HG03095 (cell line): ENCODE measurements around the gene LCTL.

ENCODE experiments used
- ATAC-seq: cut with Tn5 transposase; IDR thresholded peaks from one replicate; pipeline ENCODE4 v1.9.1; 2021; ENCODE audit warnings: moderate library complexity; ENCODE audit not compliant: unreplicated experiment

Gene LCTL, protein sequence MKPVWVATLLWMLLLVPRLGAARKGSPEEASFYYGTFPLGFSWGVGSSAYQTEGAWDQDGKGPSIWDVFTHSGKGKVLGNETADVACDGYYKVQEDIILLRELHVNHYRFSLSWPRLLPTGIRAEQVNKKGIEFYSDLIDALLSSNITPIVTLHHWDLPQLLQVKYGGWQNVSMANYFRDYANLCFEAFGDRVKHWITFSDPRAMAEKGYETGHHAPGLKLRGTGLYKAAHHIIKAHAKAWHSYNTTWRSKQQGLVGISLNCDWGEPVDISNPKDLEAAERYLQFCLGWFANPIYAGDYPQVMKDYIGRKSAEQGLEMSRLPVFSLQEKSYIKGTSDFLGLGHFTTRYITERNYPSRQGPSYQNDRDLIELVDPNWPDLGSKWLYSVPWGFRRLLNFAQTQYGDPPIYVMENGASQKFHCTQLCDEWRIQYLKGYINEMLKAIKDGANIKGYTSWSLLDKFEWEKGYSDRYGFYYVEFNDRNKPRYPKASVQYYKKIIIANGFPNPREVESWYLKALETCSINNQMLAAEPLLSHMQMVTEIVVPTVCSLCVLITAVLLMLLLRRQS

GRCh38 chr15:66565741-66566144 lies at the start of gene LCTL:
LCTL (minus strand) TSS chr15:66565998; CDS start chr15:66565365, 633 bp downstream.
- no peak for ATAC-seq

DNA sequence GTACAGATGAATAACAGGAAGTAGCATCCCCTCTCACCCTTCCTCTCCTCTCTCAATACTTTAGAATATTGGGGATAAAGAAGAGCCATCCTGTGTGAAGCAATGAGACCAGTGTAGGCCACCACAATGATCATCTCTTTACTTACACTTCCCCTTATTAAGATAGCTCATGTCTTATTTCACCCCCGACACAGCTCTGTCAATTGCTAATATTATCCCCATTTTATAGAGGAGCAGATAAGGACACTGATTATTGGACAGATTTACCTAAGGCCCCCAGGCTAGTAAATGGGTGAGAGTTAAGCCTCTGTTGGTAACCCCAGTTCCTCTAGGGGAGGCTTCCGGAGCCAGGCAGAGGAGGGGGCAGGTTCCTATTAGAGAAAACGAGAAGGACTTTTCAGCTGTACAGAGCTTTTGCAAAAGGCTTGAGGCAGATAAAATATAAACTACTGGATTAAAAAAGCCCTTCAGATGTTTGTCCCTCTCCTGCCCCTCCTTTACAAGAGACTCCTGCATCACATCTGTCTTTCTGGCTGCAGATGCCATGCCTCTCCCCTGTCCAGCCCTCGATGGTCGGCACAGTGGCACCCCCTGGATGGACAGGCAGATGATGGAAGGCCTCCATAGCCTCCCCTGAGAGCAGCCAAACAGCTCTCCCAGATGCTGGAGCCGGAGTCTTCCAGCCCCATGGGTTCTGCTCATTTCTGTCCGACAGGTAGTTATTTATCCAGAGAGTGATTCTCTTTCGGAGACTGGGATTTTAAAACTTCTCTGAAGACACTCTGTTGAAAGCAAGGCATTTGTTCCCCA lies 49.4 kb upstream of the LCTL start:
- no peak for ATAC-seq

DNA sequence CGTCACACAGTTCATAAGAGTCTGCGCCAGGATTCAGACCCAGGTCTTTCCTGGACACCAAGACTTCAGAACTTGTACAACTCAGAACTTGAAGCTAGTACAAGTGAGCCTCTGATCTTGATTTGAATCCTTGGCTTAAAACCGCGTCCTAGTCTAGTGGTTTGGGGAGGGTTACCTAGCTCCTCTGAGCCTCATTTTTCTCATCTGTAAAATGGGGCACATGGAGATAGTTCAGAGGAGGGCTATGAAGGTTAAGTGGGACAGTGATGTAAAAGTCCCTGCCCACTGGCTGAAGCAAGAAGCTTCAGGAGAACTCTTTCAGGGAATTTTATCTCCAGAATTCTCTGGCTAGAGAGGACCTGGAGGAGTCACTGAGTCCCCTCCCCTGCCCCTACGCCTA lies 48.7 kb upstream of the LCTL start:
- ATAC-seq, result no peak

GRCh38 chr15:66613743-66614142 lies 47.9 kb upstream of the LCTL start:
- no peak for ATAC-seq

DNA sequence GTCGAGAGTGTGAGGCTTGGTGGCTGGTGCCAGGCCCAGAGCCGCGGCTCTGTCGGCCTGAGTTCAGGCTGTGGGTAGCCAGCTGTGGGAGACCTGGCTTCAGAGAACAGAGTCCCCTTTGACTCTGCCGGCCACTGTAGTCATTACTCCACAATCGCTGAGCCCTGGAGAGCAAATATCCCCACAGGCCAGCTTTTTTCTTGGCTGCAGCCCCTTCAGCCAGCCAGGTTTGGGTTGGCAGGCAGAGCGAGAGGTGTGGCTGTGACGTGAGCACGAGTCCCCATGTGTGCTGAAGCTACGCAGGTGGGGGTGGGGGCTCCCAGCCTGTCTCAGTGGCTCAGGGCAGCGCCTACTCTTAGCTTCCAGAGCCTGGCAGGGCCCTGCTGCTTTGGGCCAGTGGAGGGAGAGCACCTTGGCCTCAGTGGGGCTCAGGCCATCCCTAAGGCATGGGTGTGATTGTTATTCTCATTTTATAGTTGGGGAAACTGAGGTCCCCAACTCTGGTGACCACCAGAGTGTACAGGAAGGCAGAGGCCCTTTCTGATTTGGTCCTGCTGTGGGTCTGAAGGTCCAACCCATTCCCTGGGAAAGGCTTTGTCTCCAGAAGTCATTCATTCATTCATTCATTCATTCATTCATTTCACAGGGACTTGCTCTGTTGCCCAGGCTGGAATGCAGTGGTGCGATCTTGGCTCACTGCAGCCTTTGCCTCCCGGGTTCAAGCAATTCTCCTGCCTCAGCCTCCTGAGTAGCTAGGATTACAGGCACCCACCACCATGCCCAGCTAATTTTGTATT lies 45.7 kb upstream of the LCTL start:
- ATAC-seq, result no peak

- ATAC-seq, result no peak
These were observed 44.1 kb upstream of the LCTL start for GRCh38 chr15:66609876-66610275.

- no peak for ATAC-seq
These were observed 43.1 kb upstream of the LCTL start for GRCh38 chr15:66608881-66609280.

DNA sequence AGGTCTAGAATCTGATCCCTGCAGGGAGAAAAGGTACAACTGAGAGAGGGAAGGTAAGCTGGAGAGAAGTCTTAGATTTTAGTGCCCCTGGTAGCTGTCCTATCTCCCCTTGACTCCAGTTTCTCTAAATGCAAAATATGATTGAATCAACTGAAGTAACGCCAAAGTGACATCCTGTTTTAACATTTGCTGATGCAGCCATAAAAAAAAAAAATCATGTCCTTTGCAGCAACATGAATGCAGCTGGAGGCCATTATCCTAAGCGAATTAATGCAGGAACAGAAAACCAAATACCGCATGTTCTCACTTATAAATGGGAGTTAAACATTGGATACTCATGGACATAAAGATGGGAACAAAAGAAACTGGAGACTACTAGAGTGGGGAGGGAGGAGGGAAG lies 42.4 kb upstream of the LCTL start:
- no peak for ATAC-seq

DNA sequence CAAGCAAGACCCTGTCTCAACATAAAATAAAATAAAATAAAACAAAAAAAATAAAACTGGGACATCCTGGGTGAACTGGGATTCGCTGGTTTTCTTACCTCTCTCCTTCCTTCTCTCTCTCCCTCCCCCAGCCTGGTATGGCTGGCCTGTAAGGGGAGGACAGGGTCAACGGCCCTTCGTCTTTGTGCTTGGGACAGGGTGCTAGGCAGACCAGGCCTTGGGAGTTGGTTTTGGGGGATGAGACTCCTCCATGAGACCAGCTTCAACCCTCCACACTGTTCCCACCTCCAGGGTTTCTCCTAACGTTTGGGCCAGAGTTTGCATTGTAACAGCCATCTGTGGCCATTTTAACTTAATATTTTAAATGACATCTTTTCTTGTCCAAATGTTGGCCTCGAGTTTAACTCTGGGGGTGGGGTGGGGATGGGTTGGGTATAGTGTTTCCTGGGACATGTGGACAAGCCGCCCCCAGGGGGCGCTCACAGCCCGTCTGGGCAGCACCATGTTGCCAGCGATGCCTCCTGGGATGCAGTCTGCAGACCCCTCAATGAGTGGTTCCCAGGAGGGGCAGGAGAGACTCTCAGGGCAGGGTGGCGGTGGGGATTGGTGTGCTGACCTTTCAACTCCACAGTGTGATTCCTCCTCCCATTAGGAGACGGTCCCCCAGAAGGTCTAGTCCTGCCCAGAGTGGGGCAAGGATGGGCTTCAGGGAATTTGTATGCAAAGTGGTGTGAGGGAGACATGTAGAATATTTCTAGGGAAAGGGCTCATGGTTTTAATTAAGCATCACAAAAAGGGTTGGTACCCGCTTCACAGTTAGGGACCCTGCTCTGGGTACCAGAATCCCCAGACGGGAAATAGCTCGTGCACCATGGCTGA lies 37.7 kb upstream of the LCTL start:
- no peak for ATAC-seq

- no peak for ATAC-seq
These were observed 35.7 kb upstream of the LCTL start for GRCh38 chr15:66601521-66601920.

DNA sequence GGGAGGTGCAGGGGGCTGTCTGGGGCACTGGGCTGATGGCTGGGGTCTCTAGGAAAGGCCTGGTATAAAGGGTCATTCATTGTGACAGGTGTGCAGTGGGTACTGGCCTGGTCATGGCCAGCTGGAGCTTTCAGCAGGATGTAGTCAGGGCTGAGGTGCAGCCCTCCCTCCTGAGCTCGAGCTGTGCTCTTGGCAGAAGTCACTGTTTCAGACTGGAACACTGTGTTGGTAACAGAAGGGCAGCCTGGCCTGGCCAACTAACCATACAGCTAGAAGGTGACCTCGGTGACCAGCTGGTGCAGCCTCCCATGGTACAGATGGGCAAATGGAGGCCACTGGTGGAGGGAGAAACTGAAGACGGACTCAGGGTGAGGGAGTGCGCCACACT lies 34.4 kb upstream of the LCTL start:
- no peak for ATAC-seq

DNA sequence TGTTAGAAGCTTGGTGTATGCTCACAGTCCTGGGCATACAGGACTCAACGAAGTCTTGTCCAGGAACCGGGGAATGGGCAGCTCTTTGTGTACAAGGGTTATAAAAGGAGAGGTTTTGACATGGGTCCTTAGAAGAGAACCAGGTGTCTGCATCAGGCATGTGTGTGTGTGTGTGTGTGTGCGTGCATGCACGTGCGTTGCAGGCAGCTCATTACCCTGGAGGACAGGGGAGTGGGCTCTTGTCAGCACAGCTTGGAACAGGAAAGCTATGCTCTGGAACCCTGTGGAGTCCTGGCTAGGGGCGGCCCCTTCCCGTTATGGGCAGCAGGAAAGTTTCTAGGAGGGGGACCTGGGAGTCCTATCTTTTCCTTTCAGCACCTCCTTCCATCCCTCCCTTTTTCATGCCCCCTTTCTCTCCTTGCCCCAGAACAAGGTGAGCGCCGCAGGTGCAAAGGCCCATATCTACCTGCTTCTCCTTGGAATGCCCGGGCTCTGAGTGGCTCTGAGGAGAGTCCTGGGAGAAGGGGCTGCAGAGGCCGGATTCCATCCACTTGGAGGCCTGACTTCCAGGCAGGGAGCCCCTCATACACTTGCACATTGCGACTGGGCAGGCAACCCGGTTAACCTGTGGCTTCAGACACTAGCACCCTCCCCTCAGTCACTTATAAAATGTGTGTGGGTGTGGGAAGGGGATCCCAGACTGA lies 33.9 kb upstream of the LCTL start:
- no peak for ATAC-seq

GRCh38 chr15:66598095-66598815 lies 32.5 kb upstream of the LCTL start:
- ATAC-seq, result no peak

DNA sequence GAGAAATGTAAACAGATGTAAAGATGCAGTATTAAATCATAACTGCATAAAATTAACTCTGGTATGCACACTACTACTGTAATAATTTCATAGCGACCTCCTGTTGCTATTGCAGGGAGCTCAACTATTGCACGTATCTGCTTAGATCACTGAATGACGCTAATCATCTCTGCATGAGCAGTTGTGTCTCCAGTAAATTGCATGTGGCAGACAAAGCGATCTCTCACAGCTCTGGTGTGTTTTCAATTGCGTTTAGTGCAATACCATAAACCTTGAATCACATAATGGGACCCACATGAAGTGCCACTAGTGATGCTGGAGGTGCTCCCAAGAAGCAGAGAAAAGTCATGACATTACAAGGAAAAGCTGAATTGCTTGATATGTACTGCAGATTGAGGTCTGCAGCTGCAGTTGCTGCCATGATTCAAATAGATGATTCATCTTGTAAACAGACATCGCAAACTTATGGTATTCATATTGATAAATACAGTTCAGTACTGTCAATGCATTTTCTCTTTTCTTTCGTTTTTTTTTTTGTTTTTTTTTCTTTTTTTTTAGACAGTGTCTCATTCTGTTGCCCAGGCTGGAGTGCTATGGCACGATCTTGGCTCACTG lies 30.2 kb upstream of the LCTL start:
- no peak for ATAC-seq

GRCh38 chr15:66595332-66595731 lies 29.5 kb upstream of the LCTL start:
- no peak for ATAC-seq

DNA sequence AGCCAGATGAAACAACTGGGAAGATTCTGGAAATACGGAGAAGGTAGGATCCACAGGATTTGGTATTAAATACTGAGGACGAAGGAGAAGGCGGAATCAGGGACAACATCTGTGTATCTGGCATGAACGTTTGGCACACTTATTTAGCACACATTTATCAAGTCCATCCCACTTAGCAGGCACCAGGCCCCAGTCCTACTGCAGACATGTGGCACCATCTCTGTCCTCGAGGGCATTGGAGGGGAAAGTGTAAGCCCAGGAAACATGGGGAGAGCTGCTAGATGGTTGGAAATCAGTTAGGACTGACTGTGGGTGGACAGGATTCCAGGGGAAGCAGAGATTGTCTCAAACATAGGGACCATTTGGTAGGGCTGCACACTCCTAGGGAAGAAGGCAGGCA lies 29.0 kb upstream of the LCTL start:
- no peak for ATAC-seq

DNA sequence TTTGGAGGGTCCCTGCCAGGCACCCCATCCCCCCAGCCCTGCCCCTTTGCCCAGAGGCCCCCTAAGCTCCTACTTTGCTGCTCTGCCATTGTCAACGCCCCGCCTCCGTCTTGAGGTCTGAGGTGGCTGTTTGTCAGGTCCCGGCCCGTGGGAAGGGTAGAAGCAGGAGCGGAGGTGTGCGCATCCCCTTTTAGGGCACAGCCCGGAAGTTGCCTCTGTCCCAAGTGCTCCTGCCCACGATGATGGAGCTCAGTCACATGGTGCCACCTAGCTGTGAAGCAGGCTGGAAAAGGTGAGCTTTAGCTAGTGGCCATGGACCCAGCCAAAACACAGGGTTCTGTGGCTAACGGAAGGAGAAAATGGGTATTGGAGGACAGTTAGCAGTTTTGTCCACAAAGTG lies 28.5 kb upstream of the LCTL start:
- ATAC-seq, result no peak

DNA sequence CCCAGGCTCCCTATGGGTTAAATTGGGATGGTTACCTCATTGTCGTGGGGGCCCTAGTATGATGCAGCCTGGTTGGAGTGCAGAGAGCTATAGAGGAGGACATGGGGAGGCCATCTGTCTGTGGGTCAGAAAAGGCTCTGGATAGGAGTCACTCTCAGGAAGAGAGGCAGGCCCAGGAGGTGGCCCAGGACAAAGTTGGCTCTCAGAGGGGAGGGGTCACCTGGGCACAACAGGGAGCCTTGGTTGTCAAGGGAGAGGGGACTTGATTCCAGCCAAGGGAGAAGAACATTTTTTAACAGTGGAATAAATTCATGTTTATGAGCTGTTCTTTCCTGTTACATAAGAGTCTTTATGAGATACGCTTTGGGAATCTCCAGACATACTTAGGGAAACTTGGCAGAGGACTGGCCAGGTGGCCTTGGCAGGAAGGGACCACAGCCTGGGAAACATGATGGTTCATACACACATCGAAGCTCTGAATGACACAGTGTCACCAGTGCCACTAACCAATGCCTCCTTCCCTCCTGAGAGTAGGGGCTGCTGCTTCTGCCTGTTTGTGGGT lies 27.5 kb upstream of the LCTL start:
- no peak for ATAC-seq
